Umbilical cord (tissue), 2 donors: ENCODE measurements around the gene TOPBP1. TPM values are rescaled to one million over a fixed set of nuclear protein-coding genes. Genes with fewer than 3 reads are reported as not detected.
"Not testable (repeated sequence)": the region's sequence is repeated elsewhere in the genome, so short reads cannot be mapped to it uniquely, and the experiment has no call there.

Source experiments
- DNase-seq: peaks from one replicate; pipeline ENCODE4 v3.0.0-alpha.2; 2015; ENCODE audit warnings: low spot score
- total RNA-seq: library from RNA; depleted of rRNA; stranded (reverse); fragments of >200 nt; gene quantifications from one replicate; pipeline ENCODE4 v1.2.3, GENCODE V29; 2014; ENCODE audit warnings: low replicate concordance; ENCODE audit not compliant: insufficient read depth

The TOPBP1 gene
- total RNA-seq: 37.8 TPM

DNA sequence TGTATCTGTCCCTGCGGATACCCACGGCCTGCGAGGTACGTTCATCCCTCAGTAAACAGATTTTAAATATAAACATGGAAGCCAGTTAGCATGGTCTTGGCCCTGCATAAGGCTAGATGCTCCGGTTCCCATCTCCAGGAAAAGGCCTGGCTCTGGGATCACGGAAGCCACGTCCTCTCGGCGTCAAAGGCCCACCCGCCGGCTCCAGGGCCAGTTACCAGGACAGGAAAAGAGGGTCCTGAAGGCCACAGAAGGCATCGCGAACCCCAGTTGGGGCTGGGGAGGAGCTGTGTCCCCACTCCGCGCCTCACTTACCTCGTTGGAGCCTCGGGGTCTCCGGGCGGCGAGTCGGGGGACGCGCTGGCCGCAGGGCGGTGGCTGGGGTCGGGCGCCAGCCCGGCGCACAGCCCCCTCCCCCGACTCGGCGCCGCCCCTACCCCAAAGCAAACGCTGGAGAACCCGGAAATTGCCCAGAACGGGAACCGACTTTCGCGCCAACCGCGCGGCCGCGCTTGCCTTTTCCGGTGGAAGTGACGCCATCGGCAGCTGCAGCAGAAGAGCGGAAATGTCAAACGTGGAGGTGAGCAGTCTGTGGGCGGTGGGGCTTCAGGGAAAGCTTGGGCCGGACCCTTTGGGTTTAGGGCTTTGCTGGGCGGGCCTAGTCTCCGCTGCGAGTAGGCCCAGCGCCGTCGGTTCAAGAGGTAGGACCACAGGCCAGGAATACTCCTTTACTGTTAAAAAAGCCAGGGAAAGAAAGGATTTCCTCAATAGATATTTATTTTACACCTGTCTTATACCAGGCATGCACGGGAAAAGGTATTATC, at the start of gene TOPBP1:
Gene TOPBP1, minus strand, starts transcription at position 488 of the 824 bp plus-strand sequence. CDS start 814 bp downstream, outside the sequence.
- DNase-seq: peak; percentile 84

DNA sequence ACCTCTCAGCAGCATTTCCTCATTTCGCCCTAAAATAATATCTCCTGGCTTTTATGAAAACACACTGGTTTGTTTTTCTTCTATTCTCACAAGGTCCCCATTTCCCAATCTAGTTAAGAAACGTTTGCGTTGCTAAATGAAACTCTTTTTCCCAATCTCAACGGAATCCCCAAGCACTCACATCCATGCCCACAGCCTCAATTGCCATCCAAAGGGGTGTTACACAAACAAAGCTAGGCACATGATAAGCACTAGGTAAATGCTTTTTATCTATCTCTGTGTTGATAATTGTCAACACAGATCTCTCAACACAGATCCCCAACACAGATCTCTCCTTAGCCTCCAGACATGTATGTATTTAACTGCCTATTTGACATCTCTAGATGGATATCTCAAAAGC, 49.3 kb upstream of the TOPBP1 start:
- no peak for DNase-seq

DNA sequence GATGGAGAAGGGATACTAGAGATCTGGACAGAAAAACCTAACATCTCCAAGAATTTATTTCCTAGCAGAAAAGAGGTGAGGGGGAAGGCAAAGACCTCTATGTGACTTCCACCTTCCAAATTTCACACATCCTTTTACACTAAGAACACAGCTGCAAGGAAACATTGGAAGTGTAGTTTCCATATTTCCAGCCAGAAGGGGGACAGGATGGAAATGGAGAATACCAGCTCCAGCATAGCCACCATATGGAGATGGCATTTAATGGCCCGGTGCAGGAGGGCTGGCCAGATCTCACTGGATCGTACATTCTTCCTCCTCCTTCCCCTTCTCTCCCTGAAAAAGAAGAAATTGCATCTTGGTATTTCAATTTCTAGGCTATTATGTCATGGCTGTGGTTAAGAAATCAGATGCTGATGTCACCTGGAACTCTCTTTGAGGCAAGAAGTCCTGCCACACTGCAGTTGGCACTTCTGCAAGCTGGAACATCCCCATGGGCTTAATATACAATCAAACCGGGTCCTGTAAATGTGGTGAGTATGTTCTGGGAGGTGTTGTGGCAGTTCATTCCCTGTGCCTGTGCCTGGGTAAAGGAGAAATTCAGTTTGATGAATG, 47.5 kb upstream of the TOPBP1 start:
- DNase-seq: no peak

DNA sequence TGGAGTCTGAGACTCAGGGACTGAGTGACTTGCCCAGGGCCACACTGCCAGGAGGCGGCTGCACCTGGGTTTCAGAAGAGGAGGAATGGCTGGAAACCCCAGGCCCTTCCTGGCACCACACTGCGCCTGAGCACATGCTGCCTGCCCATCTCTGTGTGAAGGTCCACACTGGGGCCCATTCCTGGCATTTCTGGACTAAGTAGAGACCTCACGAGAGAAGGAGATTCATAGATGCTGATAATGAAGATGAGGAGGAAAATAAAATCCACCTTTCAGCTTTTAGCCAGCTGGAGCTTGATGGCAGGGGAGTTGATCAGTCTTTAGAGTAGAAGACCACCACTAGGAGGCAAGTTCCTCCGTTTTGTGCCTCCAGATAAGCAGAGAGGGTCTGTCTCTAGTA, 44.3 kb upstream of the TOPBP1 start:
- DNase-seq: no peak

DNA sequence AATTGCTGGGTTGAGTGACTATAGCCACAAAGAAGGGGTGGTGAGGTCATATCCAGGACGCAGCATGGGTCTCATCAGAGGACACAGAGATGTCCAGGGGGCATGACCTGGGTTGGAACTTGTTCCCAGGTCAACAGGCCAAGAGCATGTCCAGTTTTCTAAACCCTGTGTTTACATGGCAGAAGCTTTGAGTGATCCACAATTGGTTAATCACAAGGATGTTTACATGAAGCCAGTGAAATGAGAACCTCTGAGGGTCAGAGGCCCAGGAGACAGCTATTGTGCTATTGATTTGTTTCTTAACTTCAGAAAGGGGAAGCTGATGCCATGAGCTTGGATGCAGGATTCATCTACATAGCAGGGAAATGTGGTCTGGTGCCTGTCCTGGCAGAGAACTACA, 42.2 kb upstream of the TOPBP1 start:
- DNase-seq: no peak

DNA sequence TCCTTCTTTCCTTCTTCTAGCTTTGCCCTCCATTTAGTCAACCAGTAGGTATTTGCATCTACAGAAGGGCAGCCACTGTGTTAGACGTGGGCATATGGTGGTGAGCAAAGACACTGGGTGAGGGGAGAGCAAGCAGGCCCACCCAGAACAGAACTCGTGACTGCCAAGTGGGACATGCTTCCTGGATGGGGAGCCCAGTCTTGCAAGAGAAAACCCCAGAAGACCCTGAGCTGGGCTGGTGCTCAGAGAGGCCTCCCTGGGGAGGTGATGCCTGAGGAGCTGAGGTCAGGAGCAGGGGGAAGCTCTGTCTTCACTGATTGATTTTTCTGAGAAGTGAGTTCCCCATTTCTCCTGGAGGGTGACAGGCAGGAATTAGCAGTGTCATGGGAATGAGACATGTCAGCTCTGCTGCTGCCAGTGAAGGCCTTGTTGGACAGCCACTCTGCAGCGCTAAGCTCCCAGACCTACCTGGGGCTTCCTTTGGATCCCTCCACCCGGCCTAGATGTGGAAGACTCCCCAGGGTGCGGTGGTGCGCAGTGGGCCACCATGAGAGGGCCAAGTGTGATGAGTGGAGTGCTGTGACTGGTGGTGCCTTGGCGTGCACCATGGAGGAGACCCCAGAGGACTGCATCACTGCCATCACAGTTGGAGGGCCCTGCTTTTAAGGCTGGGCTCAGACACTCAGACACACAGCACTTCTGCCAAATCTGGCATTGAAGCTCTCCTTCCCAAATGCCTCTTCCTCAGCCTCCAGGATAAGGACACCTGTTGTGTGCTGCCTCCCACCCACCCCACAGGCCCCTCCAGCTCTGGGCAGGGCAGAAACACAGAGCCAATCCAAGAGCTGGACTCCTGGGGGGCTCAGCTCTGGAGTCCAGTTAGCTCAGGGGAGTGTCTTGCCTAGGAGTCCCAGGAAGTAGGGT, 40.0 kb upstream of the TOPBP1 start:
- DNase-seq: no peak

DNA sequence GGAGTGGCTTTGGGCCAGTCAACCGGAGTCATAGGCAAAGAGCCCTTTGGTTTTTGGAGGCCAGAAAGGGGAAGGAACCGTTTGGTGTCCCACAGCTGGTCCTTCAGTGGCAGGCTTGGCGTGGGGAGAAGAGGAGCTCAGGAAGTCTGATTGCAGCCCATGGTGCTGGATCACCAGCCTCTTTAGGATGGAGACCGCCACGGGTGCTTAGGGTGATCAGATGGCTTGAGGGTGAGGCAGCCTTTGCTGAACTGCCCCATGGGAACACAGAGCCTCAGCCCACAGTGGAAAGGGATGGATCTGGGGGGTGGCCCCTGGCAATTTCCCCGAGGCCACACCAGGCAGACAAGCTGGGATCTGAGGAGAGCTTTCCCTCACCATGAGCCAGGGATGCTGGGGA, 38.6 kb upstream of the TOPBP1 start:
- DNase-seq: no peak

DNA sequence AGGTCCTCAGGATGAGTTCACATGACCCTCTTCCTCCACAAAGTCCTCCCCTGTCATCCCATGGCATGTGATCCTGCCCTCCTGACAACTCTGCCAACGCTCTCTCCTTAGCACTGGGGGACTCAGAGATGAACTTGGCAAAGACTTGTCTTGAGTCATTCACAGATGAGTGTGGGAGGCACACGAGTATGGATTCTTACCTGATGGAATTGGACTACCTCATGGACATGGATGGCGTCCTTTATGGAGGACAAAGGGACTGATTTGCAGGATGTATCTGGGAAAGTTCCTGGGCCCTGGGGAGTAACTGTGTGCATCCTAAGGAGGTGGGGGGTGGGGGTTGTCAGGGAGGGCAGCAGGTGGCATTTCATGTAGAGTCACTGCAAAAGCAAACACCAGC, 38.2 kb upstream of the TOPBP1 start:
- DNase-seq: no peak

DNA sequence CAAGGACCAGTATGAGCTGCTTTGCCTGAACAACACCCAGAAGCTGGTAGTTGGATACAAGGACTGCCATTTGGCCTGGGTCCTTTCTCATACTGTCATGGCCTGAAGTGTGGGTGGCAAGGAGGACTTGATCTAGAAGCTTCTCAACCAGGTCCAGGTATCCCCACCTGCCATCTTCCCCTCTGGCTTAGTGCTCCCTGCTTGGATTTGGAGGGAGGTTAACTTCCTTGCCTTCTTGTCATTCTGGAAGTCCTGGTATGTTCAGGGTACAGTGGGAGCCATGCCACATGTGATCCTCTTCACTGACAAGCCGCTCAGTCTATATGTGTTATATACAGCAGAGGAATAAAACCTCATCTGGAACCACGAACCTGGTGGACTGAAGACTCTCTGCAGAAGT, 37.7 kb upstream of the TOPBP1 start:
- DNase-seq: no peak

DNA sequence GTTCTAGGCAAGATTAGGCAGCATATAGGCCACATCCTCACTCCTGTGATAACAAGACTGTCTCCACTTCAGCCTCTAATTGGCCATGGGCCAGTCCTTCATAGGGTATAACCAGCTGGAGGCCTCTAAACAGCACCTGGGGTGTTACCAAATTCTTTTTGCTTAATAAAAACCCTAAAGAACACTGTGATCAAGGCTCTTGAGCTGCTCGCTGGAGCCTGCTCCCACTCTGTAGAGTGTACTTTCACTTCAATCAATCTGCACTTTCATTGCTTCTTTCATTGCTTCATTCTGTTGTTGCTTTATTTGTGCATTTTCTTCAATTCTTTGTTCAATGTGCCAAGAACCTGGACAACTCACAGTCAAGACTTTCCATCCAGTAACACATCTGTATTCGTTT, 36.2 kb upstream of the TOPBP1 start:
- no peak for DNase-seq

DNA sequence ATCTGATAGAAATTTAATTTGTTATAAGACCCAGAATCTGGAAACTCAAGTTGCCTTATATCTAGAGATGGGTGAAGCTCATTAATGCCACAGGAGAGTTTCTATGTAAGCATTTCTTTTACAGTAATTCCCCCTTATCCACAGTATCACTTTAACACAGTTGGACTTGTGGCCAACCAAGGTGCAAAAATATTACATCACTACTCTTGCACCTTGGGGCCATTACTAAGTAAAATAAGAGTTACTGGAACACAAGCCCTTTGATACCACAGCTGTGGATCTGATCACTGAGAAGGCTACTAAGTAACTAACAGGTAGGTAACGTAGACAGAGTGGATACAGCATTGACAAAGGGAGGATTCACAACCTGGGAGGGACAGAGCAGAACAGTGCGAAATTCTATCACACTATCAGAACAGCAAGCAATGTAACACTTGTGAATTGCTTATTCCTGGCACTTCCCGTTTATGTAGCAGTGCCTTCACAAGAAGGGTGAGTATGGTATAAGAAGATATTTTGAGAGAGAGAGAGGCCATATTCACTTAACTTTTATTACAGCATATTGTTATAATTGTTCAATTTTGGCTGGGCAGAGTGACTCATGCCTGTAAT, 33.9 kb upstream of the TOPBP1 start:
- DNase-seq: no peak

DNA sequence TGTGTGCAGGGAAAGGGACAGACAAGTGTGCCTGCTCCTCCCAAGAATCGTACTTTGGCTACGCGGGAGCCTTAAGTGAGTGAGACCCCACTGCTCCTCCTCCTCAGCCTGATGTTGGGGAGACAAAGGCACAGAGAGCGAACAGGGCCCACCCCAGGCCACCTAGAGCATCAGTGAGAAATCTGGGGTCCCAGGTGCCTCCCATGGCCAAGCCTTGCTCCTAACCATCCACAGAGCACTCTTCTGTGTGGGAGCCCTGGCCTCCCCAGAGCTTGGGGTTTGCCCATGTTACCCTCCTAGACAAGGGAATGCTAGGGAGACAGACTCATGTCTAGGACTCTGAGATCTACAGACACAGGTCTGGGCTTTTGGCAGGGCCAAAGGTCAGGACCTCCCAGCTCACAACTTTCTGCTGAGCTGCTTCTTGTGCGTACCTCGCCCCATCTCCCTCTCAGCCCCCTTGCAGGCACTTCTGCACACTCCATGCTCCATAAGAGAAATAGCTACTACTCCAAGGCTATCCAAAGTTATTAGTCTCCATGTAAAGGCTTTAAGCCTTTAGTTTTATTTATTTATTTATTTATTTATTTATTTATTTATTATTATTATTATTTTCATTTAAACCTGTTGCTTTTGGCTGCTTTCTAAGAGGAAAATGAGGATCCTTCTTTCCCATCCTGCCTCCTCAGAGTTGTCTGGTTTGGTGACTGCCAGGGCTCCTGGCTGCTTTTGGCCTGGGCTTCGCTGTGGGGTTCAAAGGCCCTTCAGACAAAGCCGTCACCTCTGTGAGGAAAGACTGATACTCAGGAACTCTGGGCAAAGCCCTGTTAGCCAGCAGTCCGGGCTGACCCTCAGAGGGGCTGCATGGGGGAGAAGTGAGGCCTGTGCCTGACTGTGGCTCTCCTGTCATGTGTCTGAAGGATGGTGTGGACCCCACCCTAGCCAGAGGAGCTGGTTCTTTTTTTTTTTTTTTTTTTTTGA, 32.8 kb upstream of the TOPBP1 start:
- no peak for DNase-seq

DNA sequence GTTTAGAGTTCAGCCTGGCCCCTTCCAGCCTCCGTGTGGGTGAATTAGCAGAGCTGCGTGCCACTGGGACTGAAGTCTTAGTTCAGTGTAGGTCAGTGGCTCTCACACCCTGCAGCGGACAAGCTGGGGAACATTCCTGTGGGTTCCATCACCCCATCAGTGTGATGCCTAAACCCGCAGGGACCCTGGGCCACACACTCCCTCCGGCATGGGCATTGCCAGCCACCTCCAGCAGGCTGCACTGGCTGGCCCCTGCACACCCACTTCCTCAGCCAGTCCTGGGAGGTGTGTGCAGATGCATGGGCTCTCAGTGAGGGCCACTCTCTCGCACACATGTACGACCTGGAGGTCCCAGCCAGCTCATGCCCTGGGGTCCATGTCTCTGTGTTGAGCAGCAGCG, 32.1 kb upstream of the TOPBP1 start:
- DNase-seq: no peak

DNA sequence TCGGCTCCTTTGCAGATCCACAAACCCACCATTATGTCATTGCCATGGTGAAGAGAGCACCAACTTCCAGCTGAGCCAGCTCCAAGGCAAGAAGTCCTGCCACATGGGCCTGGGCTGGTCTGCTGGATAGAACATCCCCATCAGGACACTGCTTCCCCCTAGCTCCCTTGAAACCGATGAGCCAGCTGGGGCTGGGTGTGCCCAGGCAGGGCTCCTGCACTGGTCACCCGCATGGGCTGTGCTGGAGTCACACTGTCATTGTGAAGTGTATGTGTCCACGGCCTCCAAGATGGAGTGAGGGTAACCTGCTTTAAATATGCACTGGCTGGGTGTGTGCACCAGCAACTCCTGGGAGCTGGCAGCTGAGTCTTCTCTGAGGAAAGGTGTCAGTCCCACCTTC, 31.0 kb upstream of the TOPBP1 start:
- no peak for DNase-seq

DNA sequence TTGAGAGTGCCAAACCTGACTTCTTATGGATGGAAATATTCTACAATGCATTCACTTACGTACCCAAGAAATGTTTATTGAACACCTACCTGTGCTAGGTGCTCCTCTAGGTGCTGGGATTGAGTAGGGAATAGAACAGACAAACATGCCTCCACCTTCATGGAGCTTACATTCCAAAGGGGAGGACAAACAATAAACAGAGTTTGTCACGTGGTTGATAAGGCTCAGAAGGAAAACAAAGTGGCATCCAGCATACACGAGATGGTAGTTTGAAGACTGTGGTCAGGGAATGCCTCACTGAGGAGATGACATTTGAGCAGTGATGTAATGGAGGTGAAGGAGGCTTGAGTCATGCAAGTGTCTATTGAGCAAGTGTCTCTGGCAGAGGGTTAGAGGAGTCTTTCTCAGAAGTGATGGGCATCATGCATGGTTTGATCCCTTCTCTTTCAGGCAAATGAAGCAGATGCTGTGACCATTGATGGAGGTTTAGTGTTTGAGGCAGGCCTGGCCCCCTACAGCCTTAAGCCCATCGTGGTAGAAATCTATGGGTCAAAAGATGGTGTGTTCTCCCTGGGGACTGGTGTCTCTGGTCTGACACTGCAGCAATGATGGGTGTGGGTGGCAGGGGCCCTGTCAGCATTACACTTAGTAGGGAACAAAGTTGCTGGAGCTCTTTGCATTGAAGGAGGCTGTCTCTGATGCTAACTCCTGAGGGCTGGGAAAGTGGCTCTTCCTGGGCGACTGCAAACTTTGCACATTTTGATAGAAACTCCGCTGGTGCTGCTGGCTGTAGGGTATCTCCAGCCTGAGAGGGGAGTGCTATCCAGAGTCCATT, 29.7 kb upstream of the TOPBP1 start:
- no peak for DNase-seq

DNA sequence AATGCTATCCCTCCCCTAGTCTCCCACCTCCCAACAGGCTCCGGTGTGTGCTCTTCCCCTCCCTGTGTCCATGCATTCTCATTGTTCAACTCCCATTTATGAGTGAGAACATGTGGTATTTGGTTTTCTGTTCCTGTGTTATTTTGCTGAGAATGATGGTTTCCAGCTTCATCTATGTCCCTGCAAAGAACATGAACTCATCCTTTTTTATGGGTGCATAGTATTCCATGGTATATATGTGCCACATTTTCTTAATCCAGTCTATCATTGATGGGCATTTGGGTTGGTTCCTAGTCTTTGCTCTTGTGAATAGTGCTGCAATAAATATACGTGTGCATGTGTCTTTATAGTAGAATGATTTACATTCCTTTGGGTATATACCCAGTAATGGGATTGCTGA, 16.3 kb upstream of the TOPBP1 start:
- DNase-seq: not testable (repeated sequence)

DNA sequence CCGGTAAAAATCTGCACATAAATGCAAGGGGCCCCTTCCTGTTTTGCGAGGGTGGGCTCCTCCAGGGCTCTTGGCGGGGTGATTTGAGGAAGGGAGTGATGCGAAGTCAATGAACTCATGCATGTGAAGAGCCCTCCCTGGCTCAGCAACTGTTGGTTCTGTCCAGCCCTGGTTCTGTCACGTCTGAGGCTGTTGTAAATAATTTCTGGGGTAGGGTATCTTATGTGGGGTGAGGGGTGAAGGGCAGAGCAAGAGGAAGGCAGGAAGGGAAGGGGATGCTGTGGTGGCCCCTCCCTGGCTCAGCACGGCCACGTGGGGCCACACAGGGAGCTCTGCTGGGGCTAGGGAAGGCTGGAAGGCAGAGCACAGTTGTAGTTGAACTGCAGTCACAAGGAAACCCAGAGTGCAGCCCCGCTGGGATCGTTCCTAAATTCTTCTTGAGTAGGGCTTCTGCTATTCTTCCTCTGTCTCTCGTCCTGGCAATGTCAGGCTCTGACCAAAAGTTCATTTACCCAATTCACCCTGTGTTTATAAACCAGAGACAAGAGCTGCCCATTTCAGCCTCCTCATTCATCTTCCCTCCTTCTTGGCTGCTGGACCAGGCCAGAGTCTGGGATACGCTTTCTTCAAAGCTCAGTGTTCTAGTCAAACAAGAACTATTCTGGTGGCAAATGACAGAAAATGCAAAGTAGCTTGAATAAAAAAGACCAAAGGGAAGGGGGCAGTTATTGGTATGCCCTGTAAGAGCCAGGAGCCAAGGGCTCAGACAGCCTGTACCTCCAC, 14.8 kb upstream of the TOPBP1 start:
- no peak for DNase-seq

DNA sequence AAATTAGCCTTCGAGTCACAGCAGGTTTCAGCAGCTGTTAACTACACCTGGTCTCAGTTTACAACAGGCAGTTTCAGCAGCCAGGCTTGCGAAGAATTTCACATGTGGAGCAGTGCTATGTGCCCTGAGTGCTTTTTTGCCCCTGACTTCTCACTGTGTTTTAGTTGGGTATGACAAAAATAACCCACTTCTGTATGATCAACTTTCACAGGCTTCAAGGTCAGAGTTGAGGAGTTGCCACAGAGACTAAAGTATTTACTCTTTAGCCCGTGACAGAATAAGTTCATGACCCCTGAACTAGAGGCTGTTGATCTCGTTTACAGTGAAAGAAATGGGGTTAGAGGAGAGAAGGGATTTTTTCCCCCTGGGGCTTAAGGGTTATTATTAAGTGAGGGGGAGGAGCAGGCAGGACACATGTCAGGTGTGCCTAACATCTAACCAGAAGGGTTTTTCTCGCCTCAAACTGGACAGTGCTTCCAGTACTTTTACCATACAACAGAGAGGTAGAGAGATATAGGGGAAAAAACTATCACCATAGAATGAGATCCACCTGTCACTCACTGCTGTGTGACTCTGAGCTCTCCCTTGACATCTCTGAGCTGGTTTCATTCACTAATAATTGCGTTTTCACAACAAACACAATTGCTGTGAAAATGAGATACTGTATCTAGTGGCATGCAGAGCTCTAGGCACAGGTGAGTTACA, 14.0 kb upstream of the TOPBP1 start:
- no peak for DNase-seq
